ENCODE data around the gene CARS2. TPM values are rescaled to one million over a fixed set of nuclear protein-coding genes. Genes with fewer than 3 reads are reported as not detected.

Gene CARS2
- total RNA-seq, 1 donor from 2014 or later = 57.1 TPM

DNA sequence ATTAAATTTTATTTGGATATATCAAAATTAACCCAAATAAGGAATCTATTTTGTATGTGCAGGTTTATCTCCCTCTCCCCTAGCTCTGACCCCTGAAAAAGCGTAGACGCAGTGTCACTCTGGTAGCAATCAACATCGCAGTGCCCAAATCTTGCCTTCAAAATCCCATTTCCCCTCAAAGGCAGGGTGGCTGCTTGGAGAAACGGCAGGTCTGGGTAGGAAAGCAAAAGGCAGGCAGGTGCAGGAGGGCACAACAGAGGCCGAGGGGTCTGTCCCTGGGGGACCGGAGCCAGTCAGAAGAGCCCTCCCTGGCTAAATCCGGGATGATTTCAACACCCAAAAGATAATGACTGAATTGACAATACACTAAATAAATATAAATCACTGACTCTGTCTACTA is 48.7 kb downstream of the CARS2 start:
- no peak overlapping the region for H3K27ac Mint-ChIP-seq (ENCODE audit: unreplicated experiment)
- H3K36me3 Mint-ChIP-seq (ENCODE audit: unreplicated experiment) = peaks cover 60% of the 10 kb centered on the region
- no peaks in the 10 kb centered on the region for H3K4me1 Mint-ChIP-seq (ENCODE audit: unreplicated experiment)

DNA sequence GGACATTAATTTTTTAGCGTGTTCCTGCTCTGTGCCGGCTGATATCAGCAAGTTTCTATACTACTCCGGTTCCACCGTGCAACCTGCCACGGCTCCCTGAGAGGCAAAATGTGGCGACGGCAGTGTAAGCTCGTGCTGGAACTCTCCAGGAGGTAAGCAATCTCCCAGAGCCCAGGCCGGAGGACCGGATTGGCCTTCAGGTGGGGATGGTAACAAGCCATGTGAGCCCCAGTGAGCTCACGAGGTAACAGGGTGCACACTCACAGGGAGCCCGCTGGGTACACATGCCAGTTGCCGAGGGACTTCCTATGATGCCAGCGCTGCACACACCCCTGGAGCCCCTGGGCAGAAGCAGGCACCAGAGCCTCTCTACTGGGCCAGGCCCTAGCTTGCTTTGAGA is 52.1 kb downstream of the CARS2 start:
- no peaks in the 10 kb centered on the region for H3K27me3 Mint-ChIP-seq (ENCODE audit: unreplicated experiment)
- H3K4me3 Mint-ChIP-seq (ENCODE audit: unreplicated experiment) = no peak overlapping the region
- H3K4me1 Mint-ChIP-seq (ENCODE audit: unreplicated experiment) = no peaks in the 10 kb centered on the region
- no peak overlapping the region for H3K27ac Mint-ChIP-seq (ENCODE audit: unreplicated experiment)
- peak; percentile 75 for DNase-seq (ENCODE audit: extremely low spot score, unreplicated experiment)
- TF ChIP-seq, protein P1, sequence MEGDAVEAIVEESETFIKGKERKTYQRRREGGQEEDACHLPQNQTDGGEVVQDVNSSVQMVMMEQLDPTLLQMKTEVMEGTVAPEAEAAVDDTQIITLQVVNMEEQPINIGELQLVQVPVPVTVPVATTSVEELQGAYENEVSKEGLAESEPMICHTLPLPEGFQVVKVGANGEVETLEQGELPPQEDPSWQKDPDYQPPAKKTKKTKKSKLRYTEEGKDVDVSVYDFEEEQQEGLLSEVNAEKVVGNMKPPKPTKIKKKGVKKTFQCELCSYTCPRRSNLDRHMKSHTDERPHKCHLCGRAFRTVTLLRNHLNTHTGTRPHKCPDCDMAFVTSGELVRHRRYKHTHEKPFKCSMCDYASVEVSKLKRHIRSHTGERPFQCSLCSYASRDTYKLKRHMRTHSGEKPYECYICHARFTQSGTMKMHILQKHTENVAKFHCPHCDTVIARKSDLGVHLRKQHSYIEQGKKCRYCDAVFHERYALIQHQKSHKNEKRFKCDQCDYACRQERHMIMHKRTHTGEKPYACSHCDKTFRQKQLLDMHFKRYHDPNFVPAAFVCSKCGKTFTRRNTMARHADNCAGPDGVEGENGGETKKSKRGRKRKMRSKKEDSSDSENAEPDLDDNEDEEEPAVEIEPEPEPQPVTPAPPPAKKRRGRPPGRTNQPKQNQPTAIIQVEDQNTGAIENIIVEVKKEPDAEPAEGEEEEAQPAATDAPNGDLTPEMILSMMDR (IDR thresholded peaks at IDR 0.05) = no peak
- peaks cover 9% of the 10 kb centered on the region for H3K9me3 Mint-ChIP-seq (ENCODE audit: unreplicated experiment)
- H3K36me3 Mint-ChIP-seq (ENCODE audit: unreplicated experiment) = peaks cover 44% of the 10 kb centered on the region

More for the DNA sequence above, 48.7 kb downstream of the CARS2 start:
- Mint-ChIP-seq H3K9me3 (ENCODE audit: unreplicated experiment) (peaks cover 28% of the 10 kb centered on the region), H3K27me3 (ENCODE audit: unreplicated experiment) (no peaks in the 10 kb centered on the region), H3K4me3 (ENCODE audit: unreplicated experiment) (no peak overlapping the region)
- DNase-seq (ENCODE audit: extremely low spot score, unreplicated experiment) = peak; percentile 62
- TF ChIP-seq, protein P1 (IDR thresholded peaks at IDR 0.05) = no peak

DNA sequence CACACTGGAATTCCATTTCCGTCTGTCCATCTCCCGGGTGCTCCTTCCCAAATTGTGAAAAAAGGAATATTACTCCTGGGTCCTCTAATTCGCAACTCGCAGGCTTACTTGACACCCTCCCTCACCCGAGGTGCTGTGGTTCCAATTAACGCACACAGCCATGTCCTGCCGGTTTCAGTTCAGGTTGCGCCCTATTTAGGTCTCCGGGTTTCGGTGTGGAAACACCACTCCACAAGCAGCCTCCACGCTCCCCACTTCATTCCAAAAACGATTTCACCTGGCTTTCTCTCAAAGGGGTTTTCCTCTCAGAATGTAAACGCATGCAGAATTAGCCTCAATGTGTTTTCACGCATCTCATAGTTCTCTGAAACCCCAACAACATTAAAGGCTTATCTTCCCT is 52.6 kb downstream of the CARS2 start:
- DNase-seq (ENCODE audit: extremely low spot score, unreplicated experiment) = peak; percentile 66
- no peak overlapping the region for H3K4me3 Mint-ChIP-seq (ENCODE audit: unreplicated experiment)
- TF ChIP-seq, protein P1 (IDR thresholded peaks at IDR 0.05) = no peak
- no peaks in the 10 kb centered on the region for H3K27me3 Mint-ChIP-seq (ENCODE audit: unreplicated experiment)
- no peaks in the 10 kb centered on the region for H3K4me1 Mint-ChIP-seq (ENCODE audit: unreplicated experiment)
- peaks cover 7% of the 10 kb centered on the region for H3K9me3 Mint-ChIP-seq (ENCODE audit: unreplicated experiment)
- no peak overlapping the region for H3K27ac Mint-ChIP-seq (ENCODE audit: unreplicated experiment)
- H3K36me3 Mint-ChIP-seq (ENCODE audit: unreplicated experiment) = peaks cover 38% of the 10 kb centered on the region

DNA sequence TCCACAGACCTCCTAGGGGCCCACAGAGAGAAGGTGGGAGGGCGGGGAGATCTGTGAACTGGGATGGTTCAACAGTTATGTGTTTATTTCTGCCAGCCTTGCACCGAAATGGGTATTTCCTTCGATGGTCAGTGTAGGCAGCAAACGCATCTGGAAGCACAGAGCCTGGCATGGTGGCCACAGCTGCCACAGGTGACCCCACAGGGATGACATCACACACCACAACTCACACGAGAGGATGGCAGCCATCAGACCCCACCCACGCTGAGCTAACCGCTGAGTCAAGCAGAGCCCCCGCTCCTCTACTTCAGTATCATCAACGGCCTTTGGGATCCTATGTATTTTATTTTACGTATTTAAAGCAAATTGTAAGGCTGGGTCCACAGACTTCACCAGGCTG is 53.2 kb downstream of the CARS2 start:
- peak; percentile 65 for DNase-seq (ENCODE audit: extremely low spot score, unreplicated experiment)
- Mint-ChIP-seq H3K36me3 (ENCODE audit: unreplicated experiment) (peaks cover 33% of the 10 kb centered on the region), H3K4me1 (ENCODE audit: unreplicated experiment) (no peaks in the 10 kb centered on the region), H3K4me3 (ENCODE audit: unreplicated experiment) (no peak overlapping the region), H3K27me3 (ENCODE audit: unreplicated experiment) (no peaks in the 10 kb centered on the region), H3K27ac (ENCODE audit: unreplicated experiment) (no peak overlapping the region), H3K9me3 (ENCODE audit: unreplicated experiment) (peaks cover 2% of the 10 kb centered on the region)
- TF ChIP-seq, protein P1 (IDR thresholded peaks at IDR 0.05) = no peak

DNA sequence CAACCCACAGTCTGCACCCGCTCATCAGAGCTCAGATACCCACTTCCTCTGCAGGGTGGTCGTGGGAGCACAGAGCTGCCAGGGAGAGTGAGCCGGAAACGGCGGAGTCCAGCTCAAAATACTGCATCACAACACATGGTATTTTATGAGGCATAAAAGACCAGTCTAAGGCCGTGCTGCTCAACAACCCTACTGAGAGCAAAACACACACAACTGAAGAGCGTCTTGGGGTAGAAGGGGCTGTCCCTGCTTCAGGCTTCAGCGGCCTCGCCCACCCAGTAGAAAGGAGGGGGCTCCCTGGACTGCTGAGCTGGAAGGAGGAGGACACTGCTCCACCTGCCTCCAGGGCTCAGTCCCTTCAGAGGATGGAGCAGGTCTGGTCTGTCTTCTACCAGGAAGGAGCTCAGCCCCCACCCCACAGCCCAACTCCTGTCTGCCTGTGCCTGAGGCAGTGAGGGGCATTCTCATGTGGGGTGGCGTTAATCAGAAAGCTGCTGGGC is 53.6 kb downstream of the CARS2 start:
- no peaks in the 10 kb centered on the region for H3K9me3 Mint-ChIP-seq (ENCODE audit: unreplicated experiment)
- DNase-seq (ENCODE audit: extremely low spot score, unreplicated experiment) = peak; percentile 67
- H3K4me1 Mint-ChIP-seq (ENCODE audit: unreplicated experiment) = no peaks in the 10 kb centered on the region
- no peaks in the 10 kb centered on the region for H3K27me3 Mint-ChIP-seq (ENCODE audit: unreplicated experiment)
- H3K36me3 Mint-ChIP-seq (ENCODE audit: unreplicated experiment) = peaks cover 29% of the 10 kb centered on the region
- H3K27ac Mint-ChIP-seq (ENCODE audit: unreplicated experiment) = no peak overlapping the region
- H3K4me3 Mint-ChIP-seq (ENCODE audit: unreplicated experiment) = no peak overlapping the region
- TF ChIP-seq, protein P1 (IDR thresholded peaks at IDR 0.05) = no peak

Data from osteocyte (in vitro differentiated cells).